HEK293 (cell line): ENCODE results near the gene CDR2L.

Experiments
- FEZF1 ChIP-seq: fragments of 450-650 bp; formaldehyde crosslinking; IDR thresholded peaks from 2 replicates; pipeline ENCODE4 v1.5.1; 2016; ENCODE audit warnings: missing biosample characterization, missing genetic modification characterization
- HOXC10 ChIP-seq: sonication (generic); formaldehyde crosslinking; IDR thresholded peaks from 2 replicates; pipeline ENCODE4 v1.8.1; 2023; ENCODE audit warnings: mild to moderate bottlenecking, missing genetic modification reagents
- PRDM10 ChIP-seq: fragments of 450-650 bp; formaldehyde crosslinking; IDR thresholded peaks from 2 replicates; pipeline ENCODE4 v1.5.1; 2016; ENCODE audit warnings: missing biosample characterization, missing genetic modification characterization
- REPIN1 ChIP-seq: fragments of 450-650 bp; formaldehyde crosslinking; IDR thresholded peaks from 2 replicates; pipeline ENCODE4 v1.5.1; 2017; ENCODE audit warnings: missing biosample characterization, missing genetic modification characterization, low read depth
- ZBTB17 ChIP-seq: fragments of 450-650 bp; formaldehyde crosslinking; IDR thresholded peaks from 2 replicates; pipeline ENCODE4 v1.5.1; 2016; ENCODE audit warnings: missing biosample characterization, missing genetic modification characterization
- ZNF10 ChIP-seq: fragments of 450-650 bp; formaldehyde crosslinking; IDR thresholded peaks from 2 replicates; pipeline ENCODE4 v1.5.1; 2017; ENCODE audit warnings: missing biosample characterization, missing genetic modification characterization
- ZNF121 ChIP-seq: fragments of 450-650 bp; formaldehyde crosslinking; IDR thresholded peaks from 2 replicates; pipeline ENCODE4 v1.5.1; 2016; ENCODE audit warnings: missing biosample characterization, missing genetic modification characterization
- ZNF132 ChIP-seq: fragments of 450-650 bp; formaldehyde crosslinking; IDR thresholded peaks from 2 replicates; pipeline ENCODE4 v1.5.1; 2017; ENCODE audit warnings: missing biosample characterization, missing genetic modification characterization, borderline replicate concordance
- ZNF16 ChIP-seq: fragments of 450-650 bp; formaldehyde crosslinking; IDR thresholded peaks from 2 replicates; pipeline ENCODE4 v1.5.1; 2016; ENCODE audit warnings: low read depth, missing biosample characterization, missing genetic modification characterization
- ZNF202 ChIP-seq: fragments of 450-650 bp; formaldehyde crosslinking; IDR thresholded peaks from 2 replicates; pipeline ENCODE4 v1.5.1; 2016; ENCODE audit warnings: missing biosample characterization, missing genetic modification characterization, borderline replicate concordance
- ZNF311 ChIP-seq: fragments of 450-650 bp; formaldehyde crosslinking; IDR thresholded peaks from 2 replicates; pipeline ENCODE4 v1.5.1; 2017; ENCODE audit warnings: missing biosample characterization, missing genetic modification characterization, borderline replicate concordance
- ZNF37A ChIP-seq: fragments of 450-650 bp; IDR thresholded peaks from 2 replicates; pipeline ENCODE4 v1.5.1; 2018; ENCODE audit warnings: missing biosample characterization, missing genetic modification characterization
- ZNF501 ChIP-seq: fragments of 450-650 bp; formaldehyde crosslinking; IDR thresholded peaks from 2 replicates; pipeline ENCODE4 v1.5.1; 2016; ENCODE audit warnings: missing biosample characterization, missing genetic modification characterization
- ZNF558 ChIP-seq: fragments of 450-650 bp; formaldehyde crosslinking; IDR thresholded peaks from 2 replicates; pipeline ENCODE4 v1.5.1; 2016; ENCODE audit warnings: missing biosample characterization, missing genetic modification characterization
- ZNF561 ChIP-seq: fragments of 450-650 bp; IDR thresholded peaks from 2 replicates; pipeline ENCODE4 v1.5.1; 2018; ENCODE audit warnings: missing biosample characterization, missing genetic modification characterization, borderline replicate concordance
- ZNF670 ChIP-seq: fragments of 450-650 bp; formaldehyde crosslinking; IDR thresholded peaks from 2 replicates; pipeline ENCODE4 v1.5.1; 2016; ENCODE audit warnings: missing biosample characterization, missing genetic modification characterization, low read depth
- ZNF76 ChIP-seq: fragments of 450-650 bp; formaldehyde crosslinking; IDR thresholded peaks from 2 replicates; pipeline ENCODE4; 2016; ENCODE audit warnings: low read depth, missing biosample characterization, missing genetic modification characterization, borderline replicate concordance
- ZNF843 ChIP-seq: fragments of 450-650 bp; formaldehyde crosslinking; IDR thresholded peaks from 2 replicates; pipeline ENCODE4 v1.5.1; 2016; ENCODE audit warnings: missing biosample characterization, missing genetic modification characterization
- ZSCAN23 ChIP-seq: fragments of 450-650 bp; formaldehyde crosslinking; IDR thresholded peaks from 2 replicates; pipeline ENCODE4 v1.5.1; 2016; ENCODE audit warnings: missing biosample characterization, missing genetic modification characterization
- TF ChIP-seq, protein P1 (sequence below): fragments of 450-650 bp; formaldehyde crosslinking; IDR thresholded peaks from 2 replicates; pipeline ENCODE4 v1.5.1; 2016; ENCODE audit warnings: missing biosample characterization, missing genetic modification characterization
- TF ChIP-seq, protein P2 (sequence below): fragments of 450-650 bp; formaldehyde crosslinking; IDR thresholded peaks from 2 replicates; pipeline ENCODE4 v1.5.1; 2016; ENCODE audit warnings: missing biosample characterization, missing genetic modification characterization
- TF ChIP-seq, protein P3 (sequence below): fragments of 450-650 bp; formaldehyde crosslinking; IDR thresholded peaks from 2 replicates; pipeline ENCODE4 v1.5.1; 2017; ENCODE audit warnings: missing biosample characterization, missing genetic modification characterization
- TF ChIP-seq, protein P4 (sequence below): fragments of 450-650 bp; formaldehyde crosslinking; IDR thresholded peaks from 2 replicates; pipeline ENCODE4 v1.5.1; 2016; ENCODE audit warnings: missing biosample characterization, missing genetic modification characterization
- TF ChIP-seq, protein P5 (sequence below): fragments of 450-650 bp; IDR thresholded peaks from 2 replicates; pipeline ENCODE4 v1.5.1; 2018; ENCODE audit warnings: missing biosample characterization, missing genetic modification characterization

Gene CDR2L

DNA sequence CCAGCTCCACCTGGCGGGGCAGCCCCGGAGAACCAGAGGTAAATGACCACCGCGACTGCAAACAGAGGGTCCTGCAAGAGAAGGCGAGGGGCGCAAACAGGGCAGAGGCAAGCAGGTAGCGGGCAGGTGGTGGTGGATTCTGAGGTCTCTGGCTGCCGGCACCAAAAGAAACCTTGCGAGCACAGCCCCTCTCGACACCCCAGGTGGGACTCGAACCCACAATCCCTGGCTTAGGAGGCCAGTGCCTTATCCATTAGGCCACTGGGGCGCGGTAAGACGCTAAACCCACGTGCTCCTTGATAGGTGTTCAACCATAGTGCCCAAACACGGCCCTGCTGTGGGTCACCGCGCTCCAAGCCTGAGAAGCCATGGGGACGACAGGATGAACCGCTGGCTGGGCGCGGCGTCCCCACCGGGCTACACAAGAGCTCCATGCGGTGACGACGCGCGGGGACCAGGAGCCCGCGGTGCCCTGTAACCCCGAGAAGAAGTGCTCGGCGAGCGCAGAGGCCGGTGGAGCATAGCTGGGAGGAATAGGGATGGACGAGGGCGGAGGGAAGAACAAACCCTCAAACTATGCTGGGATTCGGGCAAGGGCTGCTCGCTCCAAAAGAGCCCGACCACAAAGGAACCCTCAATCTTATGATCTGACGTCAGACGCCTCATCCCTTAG is 46.9 kb downstream of the CDR2L start (continued):
- TF ChIP-seq, protein P1, sequence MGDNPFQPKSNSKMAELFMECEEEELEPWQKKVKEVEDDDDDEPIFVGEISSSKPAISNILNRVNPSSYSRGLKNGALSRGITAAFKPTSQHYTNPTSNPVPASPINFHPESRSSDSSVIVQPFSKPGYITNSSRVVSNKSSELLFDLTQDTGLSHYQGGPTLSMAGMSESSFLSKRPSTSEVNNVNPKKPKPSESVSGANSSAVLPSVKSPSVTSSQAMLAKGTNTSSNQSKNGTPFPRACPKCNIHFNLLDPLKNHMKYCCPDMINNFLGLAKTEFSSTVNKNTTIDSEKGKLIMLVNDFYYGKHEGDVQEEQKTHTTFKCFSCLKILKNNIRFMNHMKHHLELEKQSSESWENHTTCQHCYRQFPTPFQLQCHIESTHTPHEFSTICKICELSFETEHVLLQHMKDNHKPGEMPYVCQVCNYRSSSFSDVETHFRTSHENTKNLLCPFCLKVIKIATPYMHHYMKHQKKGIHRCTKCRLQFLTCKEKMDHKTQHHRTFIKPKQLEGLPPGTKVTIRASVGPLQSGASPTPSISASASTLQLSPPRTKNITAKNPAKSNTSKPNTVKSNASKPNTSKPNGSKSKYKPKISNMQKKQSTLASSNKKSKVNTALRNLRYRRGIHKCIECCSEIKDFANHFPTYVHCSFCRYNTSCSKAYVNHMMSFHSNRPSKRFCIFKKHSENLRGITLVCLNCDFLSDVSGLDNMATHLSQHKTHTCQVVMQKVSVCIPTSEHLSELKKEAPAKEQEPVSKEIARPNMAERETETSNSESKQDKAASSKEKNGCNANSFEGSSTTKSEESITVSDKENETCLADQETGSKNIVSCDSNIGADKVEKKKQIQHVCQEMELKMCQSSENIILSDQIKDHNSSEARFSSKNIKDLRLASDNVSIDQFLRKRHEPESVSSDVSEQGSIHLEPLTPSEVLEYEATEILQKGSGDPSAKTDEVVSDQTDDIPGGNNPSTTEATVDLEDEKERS, result no peak
- 0 out of 2 replicates have a peak, but pooled peaks have one; percentile 42 for TF ChIP-seq ZNF558 (tag by site-specific recombination)
- peak; percentile 76 for TF ChIP-seq ZNF501
- no peak for TF ChIP-seq ZNF132
- TF ChIP-seq REPIN1 (tag by site-specific recombination), result 0 out of 2 replicates have a peak, but pooled peaks have one; percentile 15
- peak; percentile 5; the same call in 1 of the 2 replicates for TF ChIP-seq FEZF1 (tag by site-specific recombination)
- TF ChIP-seq ZNF202 (tag by site-specific recombination), result no peak
- TF ChIP-seq, protein P2, sequence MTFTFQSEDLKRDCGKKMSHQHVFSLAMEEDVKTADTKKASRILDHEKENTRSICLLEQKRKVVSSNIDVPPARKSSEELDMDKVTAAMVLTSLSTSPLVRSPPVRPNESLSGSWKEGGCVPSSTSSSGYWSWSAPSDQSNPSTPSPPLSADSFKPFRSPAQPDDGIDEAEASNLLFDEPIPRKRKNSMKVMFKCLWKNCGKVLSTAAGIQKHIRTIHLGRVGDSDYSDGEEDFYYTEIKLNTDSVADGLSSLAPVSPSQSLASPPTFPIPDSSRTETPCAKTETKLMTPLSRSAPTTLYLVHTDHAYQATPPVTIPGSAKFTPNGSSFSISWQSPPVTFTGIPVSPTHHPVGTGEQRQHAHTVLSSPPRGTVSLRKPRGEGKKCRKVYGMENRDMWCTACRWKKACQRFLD (tag by site-specific recombination), result no peak
- peak; percentile 74 for TF ChIP-seq ZSCAN23 (tag by site-specific recombination)
- TF ChIP-seq ZNF843 (tag by site-specific recombination), result peak; percentile 76
- TF ChIP-seq HOXC10 (CRISPR knock-in tag), result no peak
- TF ChIP-seq ZNF121, result no peak
- TF ChIP-seq ZNF670 (tag by site-specific recombination), result no peak
- no peak for TF ChIP-seq ZNF37A (tag by site-specific recombination)
- TF ChIP-seq, protein P3, sequence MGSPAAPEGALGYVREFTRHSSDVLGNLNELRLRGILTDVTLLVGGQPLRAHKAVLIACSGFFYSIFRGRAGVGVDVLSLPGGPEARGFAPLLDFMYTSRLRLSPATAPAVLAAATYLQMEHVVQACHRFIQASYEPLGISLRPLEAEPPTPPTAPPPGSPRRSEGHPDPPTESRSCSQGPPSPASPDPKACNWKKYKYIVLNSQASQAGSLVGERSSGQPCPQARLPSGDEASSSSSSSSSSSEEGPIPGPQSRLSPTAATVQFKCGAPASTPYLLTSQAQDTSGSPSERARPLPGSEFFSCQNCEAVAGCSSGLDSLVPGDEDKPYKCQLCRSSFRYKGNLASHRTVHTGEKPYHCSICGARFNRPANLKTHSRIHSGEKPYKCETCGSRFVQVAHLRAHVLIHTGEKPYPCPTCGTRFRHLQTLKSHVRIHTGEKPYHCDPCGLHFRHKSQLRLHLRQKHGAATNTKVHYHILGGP (tag by site-specific recombination), result no peak
- TF ChIP-seq, protein P4, sequence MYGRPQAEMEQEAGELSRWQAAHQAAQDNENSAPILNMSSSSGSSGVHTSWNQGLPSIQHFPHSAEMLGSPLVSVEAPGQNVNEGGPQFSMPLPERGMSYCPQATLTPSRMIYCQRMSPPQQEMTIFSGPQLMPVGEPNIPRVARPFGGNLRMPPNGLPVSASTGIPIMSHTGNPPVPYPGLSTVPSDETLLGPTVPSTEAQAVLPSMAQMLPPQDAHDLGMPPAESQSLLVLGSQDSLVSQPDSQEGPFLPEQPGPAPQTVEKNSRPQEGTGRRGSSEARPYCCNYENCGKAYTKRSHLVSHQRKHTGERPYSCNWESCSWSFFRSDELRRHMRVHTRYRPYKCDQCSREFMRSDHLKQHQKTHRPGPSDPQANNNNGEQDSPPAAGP (tag by site-specific recombination), result peak; percentile 78
- TF ChIP-seq ZBTB17 (tag by site-specific recombination), result peak; percentile 77
- TF ChIP-seq, protein P5, sequence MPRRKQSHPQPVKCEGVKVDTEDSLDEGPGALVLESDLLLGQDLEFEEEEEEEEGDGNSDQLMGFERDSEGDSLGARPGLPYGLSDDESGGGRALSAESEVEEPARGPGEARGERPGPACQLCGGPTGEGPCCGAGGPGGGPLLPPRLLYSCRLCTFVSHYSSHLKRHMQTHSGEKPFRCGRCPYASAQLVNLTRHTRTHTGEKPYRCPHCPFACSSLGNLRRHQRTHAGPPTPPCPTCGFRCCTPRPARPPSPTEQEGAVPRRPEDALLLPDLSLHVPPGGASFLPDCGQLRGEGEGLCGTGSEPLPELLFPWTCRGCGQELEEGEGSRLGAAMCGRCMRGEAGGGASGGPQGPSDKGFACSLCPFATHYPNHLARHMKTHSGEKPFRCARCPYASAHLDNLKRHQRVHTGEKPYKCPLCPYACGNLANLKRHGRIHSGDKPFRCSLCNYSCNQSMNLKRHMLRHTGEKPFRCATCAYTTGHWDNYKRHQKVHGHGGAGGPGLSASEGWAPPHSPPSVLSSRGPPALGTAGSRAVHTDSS, result peak; percentile 38; the same call in 1 of the 2 replicates
- TF ChIP-seq ZNF76, result peak; percentile 77
- no peak for TF ChIP-seq PRDM10
- TF ChIP-seq ZNF16 (tag by site-specific recombination), result no peak
- TF ChIP-seq ZNF561 (tag by site-specific recombination), result peak; percentile 83
- TF ChIP-seq ZNF311, result no peak
- TF ChIP-seq ZNF10 (tag by site-specific recombination), result peak; percentile 16; the same call in 1 of the 2 replicates
